HepG2 (cell line): Measurements from ENCODE around the gene NEDD4L. TPM values are rescaled to one million over a fixed set of nuclear protein-coding genes. Genes with fewer than 3 reads are reported as not detected.

ENCODE experiments used
- ATAC-seq: fragments of 200-7000 bp; cut with Tn5 transposase; 3 replicates; pipeline ENCODE4 v1.9.1; 2020; ENCODE audit warnings: mild to moderate bottlenecking, moderate library complexity
- BruUV-seq: library from RNA; stranded (reverse); fragments of 400-500 nt; replicated peaks from 2 replicates; lab custom pipeline; 2021; lab: Mats Ljungman, UMichigan
- CTCF ChIA-PET: fragments of 300-600 bp; formaldehyde crosslinking; extraction: SDS; loops from one replicate; lab custom pipeline; 2021; ENCODE audit warnings: low total read pairs, inconsistent platforms, low intra/inter-chr PET ratio; lab: Yijun Ruan, JAX
- POLR2A ChIA-PET: fragments of 350-600 bp; sonication (Branson Sonifier 250); formaldehyde crosslinking; loops from one replicate; lab custom pipeline; 2020; ENCODE audit warnings: antibody characterized with exemption, inconsistent platforms; lab: Yijun Ruan, JAX
- DNase-seq: peaks from one replicate; pipeline ENCODE4 v3.0.0-alpha.2; 2015; ENCODE audit warnings: low spot score
- FAIRE-seq: peaks from 3 replicates; lab custom pipeline; 2011; peaks lifted over from hg19 to GRCh38; lab: Jason Lieb, UNC
- H2AFZ ChIP-seq: one replicate; pipeline ENCODE4 v1.6.1; 2011; ENCODE audit warnings: low read length, inconsistent platforms
- H3K27ac ChIP-seq: fragments of 300-600 bp; 3 replicates; pipeline ENCODE4 v1.8.0; 2011; ENCODE audit warnings: mixed run types, mild to moderate bottlenecking, mixed read lengths, low read length, inconsistent platforms; ENCODE audit not compliant: insufficient read depth; ENCODE audit errors: extremely low read length
- H3K27me3 ChIP-seq, 2 experiments: fragments of 200-600 bp in 1 of 2; 2 replicates in 1 of 2; 3 replicates in 1 of 2; pipeline versions ENCODE4 v1.6.0 to v1.8.0; 2011; ENCODE audit warnings: low read length in 2 of 2, mild to moderate bottlenecking in 2 of 2, moderate library complexity in 2 of 2, inconsistent platforms in 1 of 2; ENCODE audit not compliant: insufficient read depth in 2 of 2, control insufficient read depth in 1 of 2
- H3K36me3 ChIP-seq, 2 experiments: fragments of 200-600 bp in 1 of 2; replicated peaks in 1 of 2; 2 replicates in 1 of 2; 3 replicates in 1 of 2; pipeline versions ENCODE4 v1.5.1 to v1.8.0; 2011; ENCODE audit warnings: low read length in 2 of 2, inconsistent platforms in 1 of 2; ENCODE audit not compliant: insufficient read depth in 2 of 2, control insufficient read depth in 1 of 2
- H3K4me1 ChIP-seq: 2 replicates; pipeline ENCODE4 v1.5.1; 2012; ENCODE audit warnings: low read length, inconsistent platforms; ENCODE audit not compliant: insufficient read depth
- H3K4me2 ChIP-seq: 2 replicates; pipeline ENCODE4 v1.6.0; 2011; ENCODE audit warnings: low read depth, low read length, inconsistent platforms
- H3K4me3 ChIP-seq, 3 experiments: fragments of 200-600 bp in 1 of 3; sonication (generic), shearing (Covaris generic) in 1 of 3; replicated peaks in 1 of 3; 2 replicates each; pipeline ENCODE4 v1.5.1; 2011 to 2016; ENCODE audit warnings: low read length in 3 of 3, inconsistent platforms in 2 of 3, low read depth in 2 of 3, mild to moderate bottlenecking in 2 of 3, control low read depth in 1 of 3, mixed read lengths in 1 of 3; ENCODE audit not compliant: insufficient read depth in 1 of 3
- H3K79me2 ChIP-seq: one replicate; pipeline ENCODE4 v1.6.1; 2011; ENCODE audit warnings: low read length, inconsistent platforms; ENCODE audit not compliant: insufficient read depth
- H3K9ac ChIP-seq: 2 replicates; pipeline ENCODE4 v1.6.0; 2011; ENCODE audit warnings: mild to moderate bottlenecking, low read depth, low read length, inconsistent platforms; ENCODE audit not compliant: insufficient read depth
- H3K9me3 ChIP-seq: 2 replicates; pipeline ENCODE4 v1.5.1; 2012; ENCODE audit warnings: mild to moderate bottlenecking, low read length
- H4K20me1 ChIP-seq: 2 replicates; pipeline ENCODE4 v1.6.0; 2011; ENCODE audit warnings: inconsistent platforms, mild to moderate bottlenecking, low read length, moderate library complexity; ENCODE audit not compliant: insufficient read depth
- AKNA ChIP-seq: sonication (generic); formaldehyde crosslinking; IDR thresholded peaks from 2 replicates; pipeline ENCODE4 v1.4.0; 2020; ENCODE audit warnings: missing genetic modification reagents, borderline replicate concordance
- ASH2L ChIP-seq: fragments of 300-600, 200-600 bp; sonication (generic); IDR thresholded peaks from 2 replicates; pipeline ENCODE4 v1.7.0; 2017; ENCODE audit warnings: low read depth, mild to moderate bottlenecking, moderate library complexity, mixed read lengths, low read length; ENCODE audit not compliant: insufficient read length
- ATF4 ChIP-seq, 2 experiments: fragments of 450-650 bp in 1 of 2; sonication (generic) in 1 of 2; formaldehyde crosslinking; IDR thresholded peaks; 2 replicates each; pipeline versions ENCODE4 v1.5.0 to v1.8.0; 2020 to 2022; ENCODE audit warnings: mild to moderate bottlenecking in 1 of 2, missing genetic modification reagents in 1 of 2
- KAT2B ChIP-seq: fragments of 150-350 bp; IDR thresholded peaks from 2 replicates; pipeline ENCODE4 v1.6.1; 2014; ENCODE audit warnings: low read depth, low read length, borderline replicate concordance
- MTF2 ChIP-seq: sonication (generic); formaldehyde crosslinking; IDR thresholded peaks from 2 replicates; pipeline ENCODE4 v1.5.0; 2020; ENCODE audit warnings: missing genetic modification reagents, borderline replicate concordance
- NONO ChIP-seq, 2 experiments: fragments of 450-650 bp in 1 of 2; sonication (generic) in 1 of 2; formaldehyde crosslinking in 1 of 2; IDR thresholded peaks in 1 of 2; conservative IDR thresholded peaks in 1 of 2; 2 replicates each; pipeline versions ENCODE4 v1.6.1 to v1.8.0; 2017 to 2022; ENCODE audit warnings: mild to moderate bottlenecking in 1 of 2, missing genetic modification reagents in 1 of 2, moderate library complexity in 1 of 2
- NRL ChIP-seq: sonication (generic); formaldehyde crosslinking; IDR thresholded peaks from 2 replicates; pipeline ENCODE4 v1.5.0; 2020; ENCODE audit warnings: missing genetic modification reagents, mild to moderate bottlenecking, moderate library complexity, borderline replicate concordance
- PBX3 ChIP-seq: sonication (generic); formaldehyde crosslinking; IDR thresholded peaks from 2 replicates; pipeline ENCODE4 v1.8.1; 2023; ENCODE audit warnings: missing genetic modification reagents, inconsistent platforms, borderline replicate concordance
- SP5 ChIP-seq: IDR thresholded peaks from 2 replicates; pipeline ENCODE4 v1.6.1; 2016; ENCODE audit warnings: low read depth, borderline replicate concordance
- SRSF1 ChIP-seq: fragments of 200-400 bp; formaldehyde crosslinking; optimal IDR thresholded peaks from 2 replicates; pipeline ENCODE3; 2017; ENCODE audit warnings: mild to moderate bottlenecking, low read depth, low read length, moderate library complexity
- SRY ChIP-seq: sonication (generic); formaldehyde crosslinking; IDR thresholded peaks from 2 replicates; pipeline ENCODE4 v1.8.0; 2022; ENCODE audit warnings: mild to moderate bottlenecking, missing genetic modification reagents
- ZFP41 ChIP-seq: sonication (generic); formaldehyde crosslinking; IDR thresholded peaks from 2 replicates; pipeline ENCODE4 v1.4.0; 2020; ENCODE audit warnings: mild to moderate bottlenecking, missing genetic modification reagents, borderline replicate concordance
- ZKSCAN5 ChIP-seq: sonication (generic); formaldehyde crosslinking; IDR thresholded peaks from 2 replicates; pipeline ENCODE4 v1.5.1; 2020; ENCODE audit warnings: mild to moderate bottlenecking, missing genetic modification reagents
- ZNF451 ChIP-seq: sonication (generic); formaldehyde crosslinking; IDR thresholded peaks from 2 replicates; pipeline ENCODE4 v1.5.0; 2020; ENCODE audit warnings: mild to moderate bottlenecking, missing genetic modification reagents
- ZNF768 ChIP-seq: sonication (generic); formaldehyde crosslinking; IDR thresholded peaks from 2 replicates; pipeline ENCODE4 v1.4.0; 2020; ENCODE audit warnings: missing genetic modification reagents
- ZNF772 ChIP-seq: sonication (generic); formaldehyde crosslinking; IDR thresholded peaks from 2 replicates; pipeline ENCODE4 v1.5.0; 2020; ENCODE audit warnings: mild to moderate bottlenecking, missing genetic modification reagents
- WGBS: methylation state at CpG from one replicate; pipeline ENCODE4 v1.1.6; 2017; ENCODE audit warnings: low lambda C conversion rate; 5-methylcytosine and 5-hydroxymethylcytosine counted together
- in situ Hi-C: cut with HindIII; loops from 2 replicates; pipeline ENCODE4 v1.10.0; 2017; ENCODE audit warnings: low pct_unique_long_range_greater_than_20kb; ENCODE audit not compliant: extremely low pct_ligation_motif_present
- intact Hi-C: fragments of 100-400 bp; cut with micrococcal nuclease; formaldehyde crosslinking; loops from one replicate; pipeline ENCODE4 v1.10.0; 2022; ENCODE audit not compliant: unreplicated experiment
- polyA plus RNA-seq, 8 experiments: library from polyadenylated mRNA; depleted of rRNA in 3 of 8; stranded (reverse) in 7 of 8; unstranded in 1 of 8; fragments of >200 nt; fragmentation: Illumina TruSeq in 4 of 8; extraction: Trizol in 4 of 8; gene quantifications; 2 replicates each; pipeline versions ENCODE4 v1.2.1 to v1.2.3, GENCODE V29; 2011 to 2016; ENCODE audit warnings: low read depth in 4 of 8, missing spikeins in 1 of 8, mixed read lengths in 1 of 8; ENCODE audit not compliant: insufficient read depth in 1 of 8
- total RNA-seq, 5 experiments: library from RNA; depleted of rRNA; stranded (reverse); fragments of >200 nt; fragmentation: Illumina TruSeq; extraction: Trizol; gene quantifications; 2 replicates each; pipeline ENCODE4 v1.2.3, GENCODE V29; 2016; ENCODE audit warnings: low read depth in 1 of 5

The NEDD4L gene
- total and polyA plus RNA-seq, 2 of the 13 experiments (the other 11 are each of a cell fraction or from before 2014, with no cell fraction given), result 168 to 390 TPM

GRCh38 chr18:58058720-58059119, 14.7 kb downstream of the NEDD4L start (continued):
- TF ChIP-seq ATF4 (CRISPR knock-in tag; IDR thresholded peaks at IDR 0.05) (no peak), KAT2B (no peak), ZKSCAN5 (CRISPR knock-in tag) (no peak), MTF2 (CRISPR knock-in tag) (no peak), ZFP41 (CRISPR knock-in tag) (no peak), NONO (IDR thresholded peaks at IDR 0.05) (no peak), NONO (CRISPR knock-in tag; conservative IDR thresholded peaks at IDR 0.05) (no peak), SRSF1 (no peak), ZNF451 (CRISPR knock-in tag) (no peak)
- TF ChIP-seq, all 625 proteins: peak for 0

GRCh38 chr18:58060254-58060653, 16.2 kb downstream of the NEDD4L start:
- peaks cover 20% of the 10 kb centered on the region; the same call in 1 of the 2 replicates for H3K4me1 ChIP-seq
- no TSS peak for BruUV-seq
- TF ChIP-seq ZNF768 (no peak), ASH2L (no peak), SP5 (no peak), ZNF772 (CRISPR knock-in tag) (no peak), PBX3 (CRISPR knock-in tag) (no peak), AKNA (no peak), SRY (CRISPR knock-in tag) (no peak), NRL (CRISPR knock-in tag) (no peak)

More at GRCh38 chr18:58060254-58060653, 16.2 kb downstream of the NEDD4L start:
- Histone ChIP-seq H2AFZ (no peak overlapping the region), H3K36me3 (no peaks in the 10 kb centered on the region), H3K79me2 (peaks cover 41% of the 10 kb centered on the region), H3K9me3 (no peaks in the 10 kb centered on the region), H4K20me1 (no peaks in the 10 kb centered on the region), H3K4me3 (no peak overlapping the region), H3K27me3 (no peaks in the 10 kb centered on the region), H3K27ac (no peak overlapping the region), H3K4me2 (no peak overlapping the region), H3K9ac (no peak overlapping the region)
- DNase-seq (no peak), FAIRE-seq (no peak), ATAC-seq (no peak)
- in situ Hi-C loops (no loop called here), intact Hi-C loops (no loop called here)
- 100% methylated on average over 2 of the region's 5 CpGs for WGBS
- ChIA-PET POLR2A (no interaction called here), CTCF (no interaction called here)
